Adrenal gland (tissue), 12 donors: ENCODE measurements around the gene UNK. TPM values are rescaled to one million over a fixed set of nuclear protein-coding genes. Genes with fewer than 3 reads are reported as not detected.

Experiments used
- DNase-seq, 7 donors: peaks; one replicate each; pipeline ENCODE4 v3.0.0-alpha.2; 2019 to 2020
- H3K27ac ChIP-seq, 5 donors: fragments of 200-600 bp; sonication (generic) in 4 of 5; 1 replicate in 3 of 5; 2 replicates in 2 of 5; pipeline versions ENCODE4 v1.5.1 to v1.8.0; 2016 to 2020; ENCODE audit warnings: mild to moderate bottlenecking in 1 of 5
- H3K27me3 ChIP-seq: fragments of 200-600 bp; 2 replicates; pipeline ENCODE4 v1.8.0; 2021
- H3K36me3 ChIP-seq, 2 donors: fragments of 200-600 bp; replicated peaks in 1 of 2; 1 replicate in 1 of 2; 2 replicates in 1 of 2; pipeline versions ENCODE4 v1.5.1 to v1.8.0; 2018 to 2022
- H3K4me1 ChIP-seq, 2 donors: fragments of 200-600 bp; replicated peaks in 1 of 2; 1 replicate in 1 of 2; 2 replicates in 1 of 2; pipeline versions ENCODE4 v1.5.1 to v1.8.0; 2018 to 2021
- H3K4me3 ChIP-seq, 4 donors: fragments of 200-600 bp; sonication (generic) in 3 of 4; one replicate each; pipeline ENCODE4 v1.5.1; 2016 to 2018
- H3K9me3 ChIP-seq, 3 donors: fragments of 200-600 bp; sonication (generic) in 1 of 3; replicated peaks in 1 of 3; 1 replicate in 2 of 3; 2 replicates in 1 of 3; pipeline versions ENCODE4 v1.5.1 to v1.8.0; 2016 to 2021
- CTCF ChIP-seq, 6 experiments: fragments of 450-650 bp in 4 of 6; fragments of 200-600 bp in 2 of 6; sonication (generic) in 1 of 6; IDR thresholded peaks; 1 replicate in 5 of 6; 2 replicates in 1 of 6; pipeline versions ENCODE4 v1.5.1 to v1.8.0; 2016 to 2021; ENCODE audit warnings: antibody characterized with exemption in 6 of 6, mild to moderate bottlenecking in 2 of 6, moderate library complexity in 1 of 6
- POLR2A ChIP-seq, 2 donors: fragments of 450-650 bp; IDR thresholded peaks; one replicate each; pipeline ENCODE4 v1.6.1; 2017; ENCODE audit warnings: antibody characterized with exemption in 2 of 2, mild to moderate bottlenecking in 2 of 2, moderate library complexity in 1 of 2
- WGBS, 4 donors: extraction: QIAGEN DNeasy Blood & Tissue Kit in 2 of 4; methylation state at CpG; one replicate each; pipeline versions ENCODE4 v1.1.5 to v1.1.7; 2013 to 2017; 5-methylcytosine and 5-hydroxymethylcytosine counted together
- intact Hi-C, 2 donors: fragments of 100-400 bp; cut with DNase I; formaldehyde crosslinking; loops; one replicate each; pipeline versions ENCODE4 v1.14.1 to v1.15.0; 2022 to 2023
- polyA plus RNA-seq, 3 donors: library from polyadenylated mRNA; stranded (reverse); fragments of 200-250 nt in 2 of 3; fragments of 350-450 nt in 1 of 3; fragmentation: Illumina TruSeq in 1 of 3; extraction: RNeasy Lipid Tissue Mini Kit (QIAGEN cat#74804) in 1 of 3; gene quantifications; one replicate each; pipeline ENCODE4 v1.2.3, GENCODE V29; 2013 to 2014
- total RNA-seq, 9 donors: library from RNA; depleted of rRNA in 4 of 9; stranded (reverse); fragments of >200 nt in 4 of 9; fragments of 120-200 nt in 1 of 9; fragmentation: NEBNext Ultra II Directional in 1 of 9; extraction: Animal tissue kit (Norgen Biotek cat#: 25700) in 1 of 9; gene quantifications; one replicate each; pipeline versions ENCODE4 v1.1.0 to v1.2.4, GENCODE V29; 2013 to 2023
- donor health status: healthy with polysubstance abuse.
- donor health status: Bipolar disorder and iron deficiency.
- donor health status: DM: yes; HTN: yes; CAD: no.
- donor health status: DM: no; HTN: no; CAD: no.
- donor health status: DM: no; HTN: no; CAD: no.
- donor health status: DM: yes; HTN: yes; CAD: no.

UNK gene
- total and polyA plus RNA-seq, 12 donors, result 13.6 to 45.9 (median 24.6) TPM

- intact Hi-C loops, result loop anchor here (10.0 kb wide), 2 partner anchors 52 to 62 kb away; no protein-coding TSS in a partner anchor
Measured at GRCh38 chr17:75763269-75763607, 21.4 kb upstream of the UNK start.

GRCh38 chr17:75763613-75764416 lies 20.8 kb upstream of the UNK start:
- H3K27ac ChIP-seq, result peak overlapping the region in 2 of 5 donors; percentile 84 to 91
- H3K27me3 ChIP-seq, result no peaks in the 10 kb centered on the region
- H3K4me1 ChIP-seq, result peaks cover 2 to 13% of the 10 kb centered on the region in 2 donors
- H3K4me3 ChIP-seq, result peak overlapping the region in 1 of 4 donors; percentile 57
- no peak for TF ChIP-seq POLR2A (IDR thresholded peaks at IDR 0.05)
- no peak for TF ChIP-seq CTCF (IDR thresholded peaks at IDR 0.05)
- H3K36me3 ChIP-seq, result no peaks in the 10 kb centered on the region
- DNase-seq, result peak in 1 of 7 donors; percentile 16
- 45 to 80% (median 73%) methylated on average over 4 to 16 of the region's 16 CpGs for WGBS, 4 donors
- no peaks in the 10 kb centered on the region for H3K9me3 ChIP-seq
- intact Hi-C loops, result loop anchor here (10.0 kb wide), 2 partner anchors 51 to 61 kb away; no protein-coding TSS in a partner anchor

More at GRCh38 chr17:75763269-75763607, 21.4 kb upstream of the UNK start:
- TF ChIP-seq POLR2A (IDR thresholded peaks at IDR 0.05) (no peak), CTCF (IDR thresholded peaks at IDR 0.05) (no peak)
- peaks cover 2 to 13% of the 10 kb centered on the region in 2 donors for H3K4me1 ChIP-seq
- no peak for DNase-seq
- H3K36me3 ChIP-seq, result peaks cover 0 to 2% of the 10 kb centered on the region in 2 donors
- WGBS, 4 donors, result 88 to 100% (median 94%) methylated on average over 3 of the region's 3 CpGs
- no peaks in the 10 kb centered on the region for H3K9me3 ChIP-seq
- no peak overlapping the region for H3K27ac ChIP-seq
- H3K27me3 ChIP-seq, result no peaks in the 10 kb centered on the region
- H3K4me3 ChIP-seq, result no peak overlapping the region

DNA sequence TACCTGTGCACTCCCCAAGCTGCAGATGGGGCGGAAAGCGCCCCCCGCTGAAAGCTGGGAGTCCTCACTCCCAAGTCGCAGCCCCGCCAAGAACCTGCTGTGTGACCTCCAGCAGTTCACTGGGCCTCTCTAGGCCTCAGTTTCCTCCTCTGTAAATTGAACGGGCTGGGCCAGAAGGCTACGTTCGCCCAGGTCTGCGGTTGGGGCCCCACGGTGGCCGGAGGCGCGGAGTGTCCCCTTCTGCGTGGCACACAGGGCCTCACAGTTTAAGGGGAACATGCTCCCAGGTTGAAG lies 20.2 kb upstream of the UNK start:
- Histone ChIP-seq H3K4me3 (peak overlapping the region in 3 of 4 donors; percentile 16 to 57 (median 51)), H3K9me3 (no peaks in the 10 kb centered on the region), H3K27ac (peak overlapping the region in 3 of 5 donors; percentile 68 to 91 (median 84)), H3K4me1 (peaks cover 2 to 13% of the 10 kb centered on the region in 2 donors), H3K36me3 (no peaks in the 10 kb centered on the region), H3K27me3 (no peaks in the 10 kb centered on the region)
- 9 to 37% (median 19%) methylated on average over 6 to 14 of the region's 14 CpGs for WGBS, 4 donors
- TF ChIP-seq CTCF (IDR thresholded peaks at IDR 0.05), result peak in 1 of 6 experiments; percentile 44
- TF ChIP-seq POLR2A (IDR thresholded peaks at IDR 0.05), result no peak
- intact Hi-C loops, result loop anchor here (10.0 kb wide), 2 partner anchors 50 to 60 kb away; no protein-coding TSS in a partner anchor
- DNase-seq, result peak in 1 of 7 donors; percentile 28

- peaks cover 2 to 13% of the 10 kb centered on the region in 2 donors for H3K4me1 ChIP-seq
- H3K27me3 ChIP-seq, result no peaks in the 10 kb centered on the region
- DNase-seq, result peak; percentile 67 to 81 (median 75)
- intact Hi-C loops, result loop anchor here (10.0 kb wide), 2 partner anchors 50 to 60 kb away; no protein-coding TSS in a partner anchor
- no peaks in the 10 kb centered on the region for H3K36me3 ChIP-seq
- 0 to 1% (median 0%) methylated on average over 3 to 71 of the region's 71 CpGs; no CpG with 5 or more reads in 1 of the 4 donors for WGBS, 4 donors
- H3K27ac ChIP-seq, result peak within 1 kb of the TSS in 4 of 5 donors; percentile 40 to 91 (median 76)
- no peaks in the 10 kb centered on the region for H3K9me3 ChIP-seq
- TF ChIP-seq CTCF (IDR thresholded peaks at IDR 0.05) (peak in 5 of 6 experiments; percentile 18 to 58 (median 49)), POLR2A (IDR thresholded peaks at IDR 0.05) (peak; percentile 38 to 55)
- peak within 1 kb of the TSS; percentile 16 to 57 (median 50) for H3K4me3 ChIP-seq
Measured at GRCh38 chr17:75764711-75765421, 19.7 kb upstream of the UNK start, which contains the start of gene GALK1. Gene GALK1 (minus strand): TSS chr17:75765192. CDS start chr17:75765136, 56 bp downstream.
